Testis (tissue), 2 donors: ENCODE measurements around the gene MYO7A.

Source experiments
- POLR2A ChIP-seq: fragments of 450-650 bp; IDR thresholded peaks from one replicate; pipeline ENCODE4 v1.6.1; 2017; ENCODE audit warnings: antibody characterized with exemption, mild to moderate bottlenecking, moderate library complexity
- TF ChIP-seq, protein P1 (sequence below), 3 experiments: fragments of 450-650 bp in 2 of 3; fragments of 200-600 bp in 1 of 3; sonication (generic) in 1 of 3; IDR thresholded peaks; one replicate each; pipeline ENCODE4 v1.5.1; 2016 to 2019; ENCODE audit warnings: antibody characterized with exemption in 3 of 3, mild to moderate bottlenecking in 2 of 3, moderate library complexity in 1 of 3

DNA sequence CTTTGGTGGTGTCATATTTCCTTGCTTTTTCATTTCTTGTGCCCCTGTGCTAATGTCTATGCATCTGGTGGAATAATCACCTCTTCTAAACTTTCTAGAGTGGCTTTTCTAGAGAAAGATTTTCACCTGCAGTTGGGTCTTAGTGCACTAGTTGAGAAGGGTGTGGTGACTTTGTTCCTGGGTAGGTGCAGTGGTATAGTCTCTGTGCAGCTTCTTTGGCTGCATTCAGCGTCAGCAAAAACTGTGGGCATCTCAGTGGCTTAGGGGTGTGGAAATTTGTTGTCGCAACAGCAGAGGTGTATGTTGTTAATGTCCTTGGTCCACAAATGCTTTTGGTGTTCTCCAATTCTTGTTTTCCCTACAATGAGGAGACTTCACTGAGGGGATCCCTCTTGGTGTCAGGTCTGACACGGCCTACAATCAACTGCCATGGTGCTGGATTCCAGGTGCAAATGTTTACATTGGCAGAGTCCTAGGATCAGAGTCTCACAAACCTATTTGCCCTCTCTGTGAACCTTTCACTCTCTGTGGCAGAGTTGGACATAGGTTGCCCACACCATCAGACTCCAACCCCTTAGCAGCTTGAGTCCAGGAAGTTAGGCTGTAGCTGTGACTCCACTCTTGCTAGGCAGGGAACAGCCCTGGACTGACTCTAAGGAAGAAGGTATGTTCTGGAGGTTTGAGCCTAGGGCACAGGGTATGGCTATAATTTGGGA is 124.7 kb downstream of the MYO7A start:
- TF ChIP-seq POLR2A = no peak
- TF ChIP-seq, protein P1, sequence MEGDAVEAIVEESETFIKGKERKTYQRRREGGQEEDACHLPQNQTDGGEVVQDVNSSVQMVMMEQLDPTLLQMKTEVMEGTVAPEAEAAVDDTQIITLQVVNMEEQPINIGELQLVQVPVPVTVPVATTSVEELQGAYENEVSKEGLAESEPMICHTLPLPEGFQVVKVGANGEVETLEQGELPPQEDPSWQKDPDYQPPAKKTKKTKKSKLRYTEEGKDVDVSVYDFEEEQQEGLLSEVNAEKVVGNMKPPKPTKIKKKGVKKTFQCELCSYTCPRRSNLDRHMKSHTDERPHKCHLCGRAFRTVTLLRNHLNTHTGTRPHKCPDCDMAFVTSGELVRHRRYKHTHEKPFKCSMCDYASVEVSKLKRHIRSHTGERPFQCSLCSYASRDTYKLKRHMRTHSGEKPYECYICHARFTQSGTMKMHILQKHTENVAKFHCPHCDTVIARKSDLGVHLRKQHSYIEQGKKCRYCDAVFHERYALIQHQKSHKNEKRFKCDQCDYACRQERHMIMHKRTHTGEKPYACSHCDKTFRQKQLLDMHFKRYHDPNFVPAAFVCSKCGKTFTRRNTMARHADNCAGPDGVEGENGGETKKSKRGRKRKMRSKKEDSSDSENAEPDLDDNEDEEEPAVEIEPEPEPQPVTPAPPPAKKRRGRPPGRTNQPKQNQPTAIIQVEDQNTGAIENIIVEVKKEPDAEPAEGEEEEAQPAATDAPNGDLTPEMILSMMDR (IDR thresholded peaks at IDR 0.05) = no peak
